ENCODE results near the gene HINT3. TPM values are rescaled to one million over a fixed set of nuclear protein-coding genes. Genes with fewer than 3 reads are reported as not detected.
"Not testable (repeated sequence)": the region's sequence is repeated elsewhere in the genome, so short reads cannot be mapped to it uniquely, and the experiment has no call there.

Gene HINT3
- total RNA-seq, 1 experiment from 2014 or later, result 22.0 TPM

- H3K9me2 ChIP-seq (replicated peaks; ENCODE audit: insufficient read depth, low read length), result no peaks in the 10 kb centered on the region
- no peaks in the 10 kb centered on the region for H3K79me2 ChIP-seq (ENCODE audit: low read length)
- no peak overlapping the region for H3K27ac ChIP-seq (ENCODE audit: low read length)
- no peaks in the 10 kb centered on the region for H4K20me1 ChIP-seq (ENCODE audit: insufficient read depth, low read depth, low read length)
- peaks cover 10% of the 10 kb centered on the region for H3K4me1 ChIP-seq (ENCODE audit: low read length)
- H3K4me2 ChIP-seq (ENCODE audit: low read depth, low read length, poor library complexity, severe bottlenecking), result no peak overlapping the region
- H3K27me3 ChIP-seq (ENCODE audit: low read length), result no peaks in the 10 kb centered on the region
- no peak overlapping the region for H3K9ac ChIP-seq (ENCODE audit: low read length)
- DNase-seq, result no peak
- H2AFZ ChIP-seq (ENCODE audit: low read length), result no peak overlapping the region
- no peaks in the 10 kb centered on the region for H3K36me3 ChIP-seq (ENCODE audit: insufficient read depth, low read length)
- no peaks in the 10 kb centered on the region for H3K9me3 ChIP-seq (ENCODE audit: low read length)
- no peak overlapping the region for H3K4me3 ChIP-seq (ENCODE audit: low read length)
Measured at GRCh38 chr6:125950293-125950692, 6.3 kb upstream of the HINT3 start.

GRCh38 chr6:125950716-125951115 is 5.9 kb upstream of the HINT3 start:
- not testable (repeated sequence) for H3K27ac ChIP-seq (ENCODE audit: low read length); H3K9me3 ChIP-seq (ENCODE audit: low read length); H4K20me1 ChIP-seq (ENCODE audit: insufficient read depth, low read depth, low read length); DNase-seq; H3K9me2 ChIP-seq (replicated peaks; ENCODE audit: insufficient read depth, low read length); H3K9ac ChIP-seq (ENCODE audit: low read length); H3K4me3 ChIP-seq (ENCODE audit: low read length); H2AFZ ChIP-seq (ENCODE audit: low read length); H3K27me3 ChIP-seq (ENCODE audit: low read length); H3K79me2 ChIP-seq (ENCODE audit: low read length); H3K4me2 ChIP-seq (ENCODE audit: low read depth, low read length, poor library complexity, severe bottlenecking); H3K36me3 ChIP-seq (ENCODE audit: insufficient read depth, low read length)
- H3K4me1 ChIP-seq (ENCODE audit: low read length), result peaks cover 11% of the 10 kb centered on the region

GRCh38 chr6:125951323-125951722 is 5.2 kb upstream of the HINT3 start:
- Histone ChIP-seq H3K9ac (ENCODE audit: low read length) (no peak overlapping the region), H3K27me3 (ENCODE audit: low read length) (no peaks in the 10 kb centered on the region), H2AFZ (ENCODE audit: low read length) (no peak overlapping the region), H3K9me3 (ENCODE audit: low read length) (no peaks in the 10 kb centered on the region), H3K4me3 (ENCODE audit: low read length) (no peak overlapping the region), H3K36me3 (ENCODE audit: insufficient read depth, low read length) (no peaks in the 10 kb centered on the region), H3K27ac (ENCODE audit: low read length) (no peak overlapping the region), H3K4me2 (ENCODE audit: low read depth, low read length, poor library complexity, severe bottlenecking) (no peak overlapping the region), H3K79me2 (ENCODE audit: low read length) (no peaks in the 10 kb centered on the region), H3K9me2 (replicated peaks; ENCODE audit: insufficient read depth, low read length) (no peaks in the 10 kb centered on the region), H3K4me1 (ENCODE audit: low read length) (peaks cover 17% of the 10 kb centered on the region), H4K20me1 (ENCODE audit: insufficient read depth, low read depth, low read length) (no peaks in the 10 kb centered on the region)
- no peak for DNase-seq

DNA sequence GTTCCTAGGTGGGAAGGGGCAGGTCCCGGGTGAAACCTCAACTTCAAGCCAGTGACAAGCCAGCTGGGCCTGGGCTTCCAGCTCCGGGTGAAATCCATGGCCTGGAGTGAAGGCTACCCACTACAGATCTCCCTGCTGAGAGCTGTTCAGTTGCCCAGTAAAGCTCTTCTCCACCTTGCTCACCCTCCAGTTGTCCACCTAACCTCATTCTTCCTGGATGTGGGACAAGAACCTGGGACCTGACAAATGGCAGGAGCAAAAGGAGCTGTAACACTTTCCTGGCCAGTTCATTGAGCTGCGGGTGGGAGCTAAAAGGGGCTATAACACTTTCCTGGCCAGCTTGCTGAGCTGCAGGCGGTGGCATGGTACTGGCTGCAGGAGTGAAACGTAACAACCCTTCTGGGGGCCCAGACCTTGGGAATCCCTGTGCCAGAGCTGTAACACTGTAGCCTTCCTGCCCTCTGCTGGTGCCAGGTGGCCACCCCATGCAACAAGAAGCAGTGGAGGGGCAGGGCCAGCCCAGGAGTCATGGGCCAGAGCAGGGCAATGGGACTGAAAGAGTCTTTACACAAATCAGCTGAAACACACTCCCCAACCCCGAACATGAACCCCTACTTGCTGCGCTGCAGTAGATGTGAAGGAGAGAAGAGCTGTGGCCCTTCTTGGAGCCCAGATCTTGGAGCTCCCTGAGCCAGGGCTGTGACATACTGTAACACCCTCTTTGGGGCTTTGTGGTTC is 3.6 kb upstream of the HINT3 start:
- Histone ChIP-seq H4K20me1 (ENCODE audit: insufficient read depth, low read depth, low read length) (no peaks in the 10 kb centered on the region), H3K9me2 (replicated peaks; ENCODE audit: insufficient read depth, low read length) (no peaks in the 10 kb centered on the region), H3K36me3 (ENCODE audit: insufficient read depth, low read length) (no peaks in the 10 kb centered on the region), H3K79me2 (ENCODE audit: low read length) (peaks cover 13% of the 10 kb centered on the region), H3K27ac (ENCODE audit: low read length) (no peak overlapping the region), H3K27me3 (ENCODE audit: low read length) (no peaks in the 10 kb centered on the region), H3K9me3 (ENCODE audit: low read length) (no peaks in the 10 kb centered on the region), H3K4me3 (ENCODE audit: low read length) (no peak overlapping the region; the same call in 1 of the 2 replicates), H2AFZ (ENCODE audit: low read length) (peak overlapping the region; percentile 20; the same call in 1 of the 2 replicates), H3K9ac (ENCODE audit: low read length) (0 out of 2 replicates have a peak overlapping the region, but pooled peaks have one; percentile 11), H3K4me2 (ENCODE audit: low read depth, low read length, poor library complexity, severe bottlenecking) (peak overlapping the region; percentile 47), H3K4me1 (ENCODE audit: low read length) (peaks cover 24% of the 10 kb centered on the region)
- DNase-seq, result peak; percentile 76

- DNase-seq, result peak; percentile 76
- H3K9ac ChIP-seq (ENCODE audit: low read length), result 0 out of 2 replicates have a peak overlapping the region, but pooled peaks have one; percentile 11
Measured at GRCh38 chr6:125953502-125953875, 3.1 kb upstream of the HINT3 start.

DNA sequence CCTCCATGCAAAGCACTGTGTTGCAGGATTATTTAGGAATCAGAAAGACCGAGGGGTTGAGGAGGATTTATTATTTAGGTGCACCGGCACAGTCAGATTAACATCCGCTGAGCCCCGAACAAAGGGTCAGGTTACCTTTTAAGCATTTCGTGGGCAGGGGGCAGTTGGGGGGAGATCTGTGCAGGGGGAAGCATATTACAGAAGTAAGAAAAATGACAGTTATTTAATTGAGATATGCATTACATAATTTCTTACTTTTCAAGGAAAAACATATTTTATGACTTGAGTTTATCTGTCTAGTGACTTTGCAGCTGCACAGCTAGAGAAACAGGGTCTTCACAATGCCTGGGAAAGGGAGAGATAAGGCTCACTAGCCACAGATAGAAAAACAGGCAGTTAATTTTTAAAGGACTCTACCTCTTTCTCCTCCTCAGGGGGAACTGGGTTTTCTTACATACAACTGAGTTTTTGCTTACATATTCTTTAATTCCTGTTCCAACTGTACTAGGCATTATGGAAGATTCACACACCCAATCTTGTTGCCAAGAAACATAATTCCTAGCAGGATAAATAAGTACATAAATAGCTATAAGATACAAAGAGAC is 1.7 kb upstream of the HINT3 start:
- Histone ChIP-seq H3K27me3 (ENCODE audit: low read length) (no peaks in the 10 kb centered on the region), H3K9me2 (replicated peaks; ENCODE audit: insufficient read depth, low read length) (no peaks in the 10 kb centered on the region), H3K9me3 (ENCODE audit: low read length) (no peaks in the 10 kb centered on the region), H3K36me3 (ENCODE audit: insufficient read depth, low read length) (0 out of 2 replicates have a peak, but pooled peaks cover 7% of the 10 kb centered on the region), H3K4me3 (ENCODE audit: low read length) (no peak overlapping the region), H2AFZ (ENCODE audit: low read length) (no peak overlapping the region; the same call in 1 of the 2 replicates), H4K20me1 (ENCODE audit: insufficient read depth, low read depth, low read length) (no peaks in the 10 kb centered on the region), H3K4me2 (ENCODE audit: low read depth, low read length, poor library complexity, severe bottlenecking) (no peak overlapping the region), H3K79me2 (ENCODE audit: low read length) (peaks cover 32% of the 10 kb centered on the region), H3K4me1 (ENCODE audit: low read length) (peaks cover 41% of the 10 kb centered on the region), H3K27ac (ENCODE audit: low read length) (no peak overlapping the region), H3K9ac (ENCODE audit: low read length) (no peak overlapping the region)
- DNase-seq, result no peak

More at GRCh38 chr6:125953502-125953875, 3.1 kb upstream of the HINT3 start:
- Histone ChIP-seq H3K9me2 (replicated peaks; ENCODE audit: insufficient read depth, low read length) (no peaks in the 10 kb centered on the region), H3K36me3 (ENCODE audit: insufficient read depth, low read length) (no peaks in the 10 kb centered on the region), H3K79me2 (ENCODE audit: low read length) (peaks cover 19% of the 10 kb centered on the region), H4K20me1 (ENCODE audit: insufficient read depth, low read depth, low read length) (no peaks in the 10 kb centered on the region), H3K9me3 (ENCODE audit: low read length) (no peaks in the 10 kb centered on the region), H2AFZ (ENCODE audit: low read length) (peak overlapping the region; percentile 20; the same call in 1 of the 2 replicates), H3K27me3 (ENCODE audit: low read length) (no peaks in the 10 kb centered on the region), H3K4me2 (ENCODE audit: low read depth, low read length, poor library complexity, severe bottlenecking) (peak overlapping the region; percentile 47), H3K4me1 (ENCODE audit: low read length) (peaks cover 29% of the 10 kb centered on the region), H3K27ac (ENCODE audit: low read length) (no peak overlapping the region), H3K4me3 (ENCODE audit: low read length) (no peak overlapping the region; the same call in 1 of the 2 replicates)

DNA sequence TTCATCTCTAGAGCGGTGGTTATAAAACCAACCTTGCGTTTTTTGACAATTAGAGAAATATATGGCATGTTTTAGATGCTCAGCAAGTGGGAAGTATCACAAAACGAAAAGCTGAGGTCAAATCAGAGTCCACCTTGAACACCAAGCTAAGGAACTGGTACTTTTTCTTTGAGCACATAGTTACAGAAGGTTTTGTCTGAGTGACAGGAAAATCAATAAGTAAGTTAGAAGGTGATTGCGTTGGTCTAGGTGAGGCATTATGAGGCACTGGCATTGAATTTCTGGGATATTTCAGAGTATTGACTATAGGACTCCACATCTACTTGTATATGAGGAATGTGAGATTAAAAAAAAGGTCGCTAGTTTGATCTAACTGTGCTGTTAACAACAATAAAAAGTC is 597 bp upstream of the HINT3 start:
- Histone ChIP-seq H3K27me3 (ENCODE audit: low read length) (no peaks in the 10 kb centered on the region), H3K9me3 (ENCODE audit: low read length) (no peaks in the 10 kb centered on the region), H3K4me2 (ENCODE audit: low read depth, low read length, poor library complexity, severe bottlenecking) (peak overlapping the region; percentile 97), H4K20me1 (ENCODE audit: insufficient read depth, low read depth, low read length) (no peaks in the 10 kb centered on the region), H3K4me3 (ENCODE audit: low read length) (peak overlapping the region; percentile 96), H3K27ac (ENCODE audit: low read length) (no peak overlapping the region), H3K79me2 (ENCODE audit: low read length) (peaks cover 43% of the 10 kb centered on the region), H3K9ac (ENCODE audit: low read length) (peak overlapping the region; percentile 97), H3K9me2 (replicated peaks; ENCODE audit: insufficient read depth, low read length) (no peaks in the 10 kb centered on the region), H3K4me1 (ENCODE audit: low read length) (peaks cover 41% of the 10 kb centered on the region), H3K36me3 (ENCODE audit: insufficient read depth, low read length) (0 out of 2 replicates have a peak, but pooled peaks cover 7% of the 10 kb centered on the region), H2AFZ (ENCODE audit: low read length) (0 out of 2 replicates have a peak overlapping the region, but pooled peaks have one; percentile 37)
- no peak for DNase-seq

DNA sequence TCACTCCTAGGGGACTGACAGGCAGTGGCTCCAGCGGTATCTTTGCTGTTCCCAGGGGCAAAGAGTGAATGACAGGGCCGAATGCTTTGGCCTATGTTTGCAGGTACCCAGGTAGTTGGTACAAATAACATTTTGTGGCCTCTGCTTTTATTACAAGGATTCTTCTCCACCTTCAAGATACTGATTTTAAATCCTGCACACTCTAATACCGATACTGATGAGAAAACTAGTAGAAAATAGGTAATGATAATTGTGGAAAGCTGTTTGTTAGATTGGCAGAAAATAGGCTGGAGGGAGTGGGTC is 772 bp downstream of the HINT3 start:
- no peak for DNase-seq
- H3K27ac ChIP-seq (ENCODE audit: low read length), result peak overlapping the region; percentile 70
- no peaks in the 10 kb centered on the region for H3K27me3 ChIP-seq (ENCODE audit: low read length)
- H3K4me3 ChIP-seq (ENCODE audit: low read length), result peak overlapping the region; percentile 96
- peaks cover 54% of the 10 kb centered on the region for H3K79me2 ChIP-seq (ENCODE audit: low read length)
- H3K9me3 ChIP-seq (ENCODE audit: low read length), result no peaks in the 10 kb centered on the region
- H2AFZ ChIP-seq (ENCODE audit: low read length), result peak overlapping the region; percentile 90; the same call in 1 of the 2 replicates
- H3K4me2 ChIP-seq (ENCODE audit: low read depth, low read length, poor library complexity, severe bottlenecking), result peak overlapping the region; percentile 97
- peak overlapping the region; percentile 97 for H3K9ac ChIP-seq (ENCODE audit: low read length)
- no peaks in the 10 kb centered on the region for H4K20me1 ChIP-seq (ENCODE audit: insufficient read depth, low read depth, low read length)
- H3K9me2 ChIP-seq (replicated peaks; ENCODE audit: insufficient read depth, low read length), result no peaks in the 10 kb centered on the region
- 0 out of 2 replicates have a peak, but pooled peaks cover 7% of the 10 kb centered on the region for H3K36me3 ChIP-seq (ENCODE audit: insufficient read depth, low read length)
- peaks cover 42% of the 10 kb centered on the region for H3K4me1 ChIP-seq (ENCODE audit: low read length)
